HG03103 (cell line): Measurements from ENCODE around the gene WDR48.

ENCODE experiments used
- ATAC-seq: cut with Tn5 transposase; IDR thresholded peaks from one replicate; pipeline ENCODE4 v1.9.1; 2021; ENCODE audit warnings: low read depth; ENCODE audit not compliant: unreplicated experiment

Gene WDR48

GRCh38 chr3:39062180-39062579 is 10.4 kb downstream of the WDR48 start:
- no peak for ATAC-seq

- ATAC-seq = no peak
Observed at GRCh38 chr3:39063143-39063542, 11.3 kb downstream of the WDR48 start.

- no peak for ATAC-seq
Observed at GRCh38 chr3:39064646-39065045, 12.8 kb downstream of the WDR48 start.

GRCh38 chr3:39065197-39065596 is 13.4 kb downstream of the WDR48 start:
- ATAC-seq = peak; percentile 99

- no peak for ATAC-seq
Observed at GRCh38 chr3:39067286-39067685, 15.5 kb downstream of the WDR48 start.

- ATAC-seq = no peak
Observed at GRCh38 chr3:39068556-39068955, 16.7 kb downstream of the WDR48 start.

- no peak for ATAC-seq
Observed at GRCh38 chr3:39075910-39076309, 24.1 kb downstream of the WDR48 start.

- no peak for ATAC-seq
Observed at GRCh38 chr3:39079530-39079929, 27.7 kb downstream of the WDR48 start.

GRCh38 chr3:39080026-39080425 is 28.2 kb downstream of the WDR48 start:
- no peak for ATAC-seq

GRCh38 chr3:39082666-39083313 is 31.0 kb downstream of the WDR48 start:
- no peak for ATAC-seq

- ATAC-seq = peak; percentile 87
Observed at GRCh38 chr3:39086144-39086543, 34.3 kb downstream of the WDR48 start.

- ATAC-seq = no peak
Observed at GRCh38 chr3:39088456-39088855, 36.6 kb downstream of the WDR48 start.

- ATAC-seq = no peak
Observed at GRCh38 chr3:39088889-39089288, 37.1 kb downstream of the WDR48 start.

- no peak for ATAC-seq
Observed at GRCh38 chr3:39090922-39091321, 39.1 kb downstream of the WDR48 start.

- ATAC-seq = no peak
Observed at GRCh38 chr3:39094851-39095677, 43.2 kb downstream of the WDR48 start.

- ATAC-seq = no peak
Observed at GRCh38 chr3:39095778-39096177, 44.0 kb downstream of the WDR48 start.

- no peak for ATAC-seq
Observed at GRCh38 chr3:39096775-39097174, 45.0 kb downstream of the WDR48 start.

- no peak for ATAC-seq
Observed at GRCh38 chr3:39097716-39098472, 46.1 kb downstream of the WDR48 start.

GRCh38 chr3:39098473-39099000 is 46.7 kb downstream of the WDR48 start:
- ATAC-seq = no peak

GRCh38 chr3:39099242-39099641 is 47.4 kb downstream of the WDR48 start:
- no peak for ATAC-seq
